HFF-Myc (cell line): ENCODE results near the gene RAD18.

Experiments
- DNase-seq: peaks from one replicate; pipeline ENCODE4 v3.0.0-alpha.2; 2011; ENCODE audit warnings: low read depth; ENCODE audit errors: extremely low read depth
- H3K4me3 ChIP-seq: replicated peaks from 2 replicates; pipeline ENCODE4 v1.5.1; 2011; ENCODE audit warnings: low read depth, mild to moderate bottlenecking, control low read depth, low read length
- TF ChIP-seq, protein P1 (sequence below): IDR thresholded peaks from 2 replicates; pipeline ENCODE4 v1.5.1; 2012; ENCODE audit warnings: mild to moderate bottlenecking, low read depth, low read length, control low read depth; ENCODE audit errors: missing control alignments

The RAD18 gene

DNA sequence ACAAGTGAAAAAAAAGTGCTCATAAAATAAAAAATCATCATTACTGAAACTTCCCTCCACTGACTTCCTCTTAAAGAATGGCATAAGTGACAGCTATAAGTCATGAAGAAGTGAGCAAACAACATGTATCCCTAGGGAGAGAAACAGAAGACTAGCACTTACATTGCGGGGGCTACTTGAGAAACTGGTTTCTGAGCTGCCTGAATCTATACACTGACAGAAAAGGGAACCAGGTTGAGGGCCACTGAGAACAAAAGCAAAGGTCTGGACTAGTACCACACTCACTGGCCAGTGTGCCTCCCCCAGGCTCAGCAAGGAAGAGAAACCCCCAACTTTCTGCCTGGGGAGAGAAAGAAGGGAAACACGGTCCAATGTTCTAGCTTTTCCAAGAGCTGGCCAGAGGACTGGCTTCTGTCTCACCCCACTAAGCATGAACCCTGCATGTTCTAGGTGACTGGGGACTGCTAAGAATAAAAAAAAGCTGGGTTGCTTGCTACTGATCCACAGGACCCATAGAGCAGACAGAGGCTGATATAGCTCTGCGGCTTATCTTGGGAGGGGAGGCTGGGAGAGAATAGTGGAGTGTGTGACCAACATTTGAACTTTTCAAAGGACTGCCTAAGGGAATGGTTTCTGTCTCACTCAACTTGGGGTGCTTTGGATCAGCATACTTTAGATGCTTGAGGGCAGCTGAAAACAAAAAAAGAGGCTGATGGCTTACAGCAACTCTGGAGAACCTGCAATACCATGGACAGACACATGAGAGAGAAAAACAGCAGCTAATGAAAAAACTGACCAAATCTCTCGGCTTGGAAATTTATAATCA is 8.1 kb downstream of the RAD18 start:
- no peak for DNase-seq
- TF ChIP-seq, protein P1, sequence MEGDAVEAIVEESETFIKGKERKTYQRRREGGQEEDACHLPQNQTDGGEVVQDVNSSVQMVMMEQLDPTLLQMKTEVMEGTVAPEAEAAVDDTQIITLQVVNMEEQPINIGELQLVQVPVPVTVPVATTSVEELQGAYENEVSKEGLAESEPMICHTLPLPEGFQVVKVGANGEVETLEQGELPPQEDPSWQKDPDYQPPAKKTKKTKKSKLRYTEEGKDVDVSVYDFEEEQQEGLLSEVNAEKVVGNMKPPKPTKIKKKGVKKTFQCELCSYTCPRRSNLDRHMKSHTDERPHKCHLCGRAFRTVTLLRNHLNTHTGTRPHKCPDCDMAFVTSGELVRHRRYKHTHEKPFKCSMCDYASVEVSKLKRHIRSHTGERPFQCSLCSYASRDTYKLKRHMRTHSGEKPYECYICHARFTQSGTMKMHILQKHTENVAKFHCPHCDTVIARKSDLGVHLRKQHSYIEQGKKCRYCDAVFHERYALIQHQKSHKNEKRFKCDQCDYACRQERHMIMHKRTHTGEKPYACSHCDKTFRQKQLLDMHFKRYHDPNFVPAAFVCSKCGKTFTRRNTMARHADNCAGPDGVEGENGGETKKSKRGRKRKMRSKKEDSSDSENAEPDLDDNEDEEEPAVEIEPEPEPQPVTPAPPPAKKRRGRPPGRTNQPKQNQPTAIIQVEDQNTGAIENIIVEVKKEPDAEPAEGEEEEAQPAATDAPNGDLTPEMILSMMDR = no peak
- no peak overlapping the region for H3K4me3 ChIP-seq

DNA sequence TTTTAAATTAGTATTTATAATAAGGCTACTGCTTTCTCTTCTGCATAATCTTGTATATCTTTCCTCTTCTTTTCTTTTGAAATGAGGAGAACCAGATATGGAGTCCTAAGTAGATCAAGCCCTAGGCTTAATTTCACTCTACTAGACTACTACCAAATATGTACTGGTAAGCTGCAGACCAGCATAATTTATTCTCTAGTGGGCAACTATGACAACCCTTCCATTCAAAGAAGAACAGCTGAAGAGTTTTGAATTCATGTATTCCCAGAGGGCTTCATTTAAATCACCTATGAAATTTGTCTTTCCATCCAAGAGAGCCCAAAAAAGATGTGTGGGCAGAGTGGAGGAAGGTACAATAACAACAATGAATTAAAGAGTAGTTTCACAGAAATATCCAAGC is 10.0 kb downstream of the RAD18 start:
- DNase-seq = no peak
- H3K4me3 ChIP-seq = no peak overlapping the region
- TF ChIP-seq, protein P1 = no peak

DNA sequence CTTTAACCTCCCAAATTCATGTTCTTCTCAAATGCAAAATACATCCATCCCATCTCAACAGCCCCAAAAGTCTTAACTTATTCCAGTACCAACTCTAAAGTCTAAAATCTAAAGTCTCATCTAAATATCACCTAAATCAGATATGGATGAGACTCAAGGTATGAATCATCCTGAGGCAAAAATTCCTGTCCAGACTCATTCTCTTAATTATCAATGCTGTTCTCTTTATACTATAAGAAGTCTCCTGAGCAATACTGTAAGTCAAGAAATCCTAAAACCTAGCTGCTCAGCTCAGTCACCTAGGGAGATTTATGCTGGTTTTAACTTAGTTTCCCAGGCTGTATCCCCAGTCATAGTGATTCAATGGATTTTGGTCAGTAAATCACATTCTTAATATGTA is 11.1 kb downstream of the RAD18 start:
- no peak for DNase-seq
- H3K4me3 ChIP-seq = no peak overlapping the region
- TF ChIP-seq, protein P1 = no peak

DNA sequence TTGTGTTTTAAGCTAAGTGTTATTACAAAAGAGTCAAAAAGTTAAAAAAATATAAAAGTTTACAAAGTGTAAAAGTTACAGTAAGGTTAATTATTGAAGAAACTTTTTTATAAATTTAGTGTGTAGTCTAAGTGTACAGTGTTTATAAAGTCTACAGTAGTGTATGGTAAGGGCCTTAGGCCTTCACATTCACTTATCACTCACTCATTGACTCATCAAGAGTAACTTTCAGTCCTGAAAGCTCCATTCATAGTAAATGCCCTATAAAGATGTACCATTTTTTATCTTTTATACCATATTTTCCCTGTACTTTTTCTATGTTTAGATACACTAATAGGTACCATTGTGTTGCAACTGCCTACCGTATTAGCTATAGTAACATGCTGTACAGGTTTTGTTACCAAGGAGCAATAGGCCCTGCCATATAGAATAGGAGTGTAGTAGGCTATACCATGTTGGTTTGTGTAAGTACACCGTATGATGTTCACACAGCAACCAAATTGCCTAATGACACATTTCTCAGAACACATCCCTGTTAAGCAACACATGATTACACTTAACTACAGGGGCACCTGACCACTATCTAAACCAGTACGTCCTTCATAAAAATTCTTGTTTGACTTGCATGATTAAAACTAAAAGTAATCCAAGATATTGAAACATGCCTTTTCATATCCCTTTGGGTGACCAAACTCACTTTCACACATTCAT is 17.2 kb downstream of the RAD18 start:
- H3K4me3 ChIP-seq = no peak overlapping the region
- DNase-seq = no peak
- TF ChIP-seq, protein P1 = no peak

DNA sequence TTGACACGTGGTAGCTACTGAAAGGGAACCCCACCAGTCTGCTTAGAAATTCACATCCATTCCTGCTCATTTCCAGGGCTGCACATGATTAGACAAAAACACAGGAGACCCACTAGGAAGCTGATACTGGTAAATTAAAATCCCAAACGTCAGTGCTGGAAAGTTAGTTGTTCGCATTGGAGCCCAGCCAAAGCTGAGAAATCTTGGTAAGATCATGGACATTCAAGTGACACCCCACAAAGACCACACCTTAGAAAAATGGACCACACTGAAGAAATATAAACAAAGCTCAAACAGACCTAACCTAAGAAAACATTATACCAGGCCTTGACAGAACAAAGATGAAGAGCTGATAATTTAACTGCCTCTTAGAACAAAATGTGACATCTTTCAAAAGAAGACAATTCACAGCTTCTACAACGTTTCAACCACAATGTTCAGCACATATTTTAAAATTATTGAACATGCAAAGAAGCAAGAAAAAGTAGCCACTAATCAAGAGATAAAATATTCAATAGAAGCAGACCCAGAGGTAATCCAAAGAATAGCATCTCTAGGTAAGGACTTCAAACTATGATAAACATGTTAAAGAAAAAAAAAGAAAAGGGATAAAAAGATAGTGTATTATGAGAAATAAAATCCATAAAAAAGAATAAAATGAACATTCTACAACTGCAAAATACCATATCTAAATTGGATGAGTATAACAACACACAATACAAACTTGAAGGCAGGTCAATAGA is 20.4 kb downstream of the RAD18 start:
- no peak overlapping the region for H3K4me3 ChIP-seq
- no peak for DNase-seq
- TF ChIP-seq, protein P1 = no peak

DNA sequence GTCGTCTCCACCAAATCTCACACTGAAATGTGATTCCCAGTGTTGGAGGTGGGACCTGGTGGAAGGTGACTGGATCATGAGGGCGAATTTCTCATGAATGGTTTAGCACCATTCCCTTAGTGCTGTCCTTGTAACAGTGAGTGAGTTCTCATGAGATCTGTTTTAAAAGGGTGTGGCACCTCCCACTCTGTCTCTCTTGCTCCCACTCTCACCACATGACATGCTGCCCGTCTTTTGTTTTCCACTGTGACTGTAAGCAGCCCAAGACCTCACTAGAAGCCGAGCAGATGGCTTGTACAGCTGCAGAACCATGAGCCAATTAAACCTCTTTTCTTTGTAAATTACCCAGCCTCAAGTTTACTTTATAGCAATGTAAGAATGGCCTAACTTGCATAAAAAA is 21.2 kb downstream of the RAD18 start:
- TF ChIP-seq, protein P1 = no peak
- DNase-seq = no peak
- H3K4me3 ChIP-seq = no peak overlapping the region
